GM19239 (cell line): ENCODE data around the gene ZNF260.
"Not testable (repeated sequence)": the region's sequence is repeated elsewhere in the genome, so short reads cannot be mapped to it uniquely, and the experiment has no call there.

Source experiments
- DNase-seq: peaks from one replicate; pipeline ENCODE4 v3.0.0; 2011; ENCODE audit warnings: low spot score; ENCODE audit not compliant: insufficient read length
- FAIRE-seq: peaks from 2 replicates; lab custom pipeline; 2011; peaks lifted over from hg19 to GRCh38; lab: Jason Lieb, UNC

Gene ZNF260

DNA sequence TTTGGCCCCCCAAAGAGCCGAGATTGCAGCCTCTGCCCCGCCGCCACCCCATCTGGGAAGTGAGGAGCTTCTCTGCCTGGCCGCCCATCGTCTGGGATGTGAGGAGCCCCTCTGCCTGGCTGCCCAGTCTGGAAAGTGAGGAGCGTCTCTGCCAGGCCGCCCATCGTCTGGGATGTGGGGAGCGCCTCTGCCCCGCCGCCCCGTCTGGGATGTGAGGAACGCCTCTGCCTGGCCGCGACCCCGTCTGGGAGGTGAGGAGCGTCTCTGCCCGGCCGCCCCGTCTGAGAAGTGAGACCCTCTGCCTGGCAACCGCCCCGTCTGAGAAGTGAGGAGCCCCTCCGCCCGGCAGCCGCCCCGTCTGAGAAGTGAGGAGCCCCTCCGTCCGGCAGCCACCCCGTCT lies 37.2 kb downstream of the ZNF260 start:
- DNase-seq, FAIRE-seq: not testable (repeated sequence)

DNA sequence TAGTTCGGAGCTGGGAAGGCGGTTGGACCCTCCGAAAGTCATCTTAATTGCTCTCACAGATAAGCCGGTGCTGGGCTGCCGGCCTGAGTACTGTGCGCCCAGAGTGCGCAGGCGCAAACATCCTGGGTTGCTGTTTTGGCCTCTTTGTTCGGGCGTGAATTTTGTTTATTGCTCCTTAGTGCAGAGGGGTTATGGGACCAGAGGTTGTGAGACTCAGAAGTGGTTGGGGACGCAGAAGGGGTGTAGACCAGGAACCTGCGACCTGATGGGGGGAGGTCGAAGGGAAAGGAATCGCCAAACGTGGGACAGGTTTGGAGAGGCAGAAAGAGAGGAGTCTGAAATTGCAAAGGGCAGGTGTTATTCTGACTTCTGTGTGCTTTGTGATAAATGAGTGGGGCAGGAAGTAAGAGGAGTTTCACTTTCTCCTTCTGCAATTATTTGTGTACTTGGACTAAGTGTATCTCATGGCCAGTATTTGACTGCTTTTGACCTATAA lies 38.1 kb downstream of the ZNF260 start:
- peak; percentile 69 for DNase-seq
- peak; percentile 81 for FAIRE-seq

DNA sequence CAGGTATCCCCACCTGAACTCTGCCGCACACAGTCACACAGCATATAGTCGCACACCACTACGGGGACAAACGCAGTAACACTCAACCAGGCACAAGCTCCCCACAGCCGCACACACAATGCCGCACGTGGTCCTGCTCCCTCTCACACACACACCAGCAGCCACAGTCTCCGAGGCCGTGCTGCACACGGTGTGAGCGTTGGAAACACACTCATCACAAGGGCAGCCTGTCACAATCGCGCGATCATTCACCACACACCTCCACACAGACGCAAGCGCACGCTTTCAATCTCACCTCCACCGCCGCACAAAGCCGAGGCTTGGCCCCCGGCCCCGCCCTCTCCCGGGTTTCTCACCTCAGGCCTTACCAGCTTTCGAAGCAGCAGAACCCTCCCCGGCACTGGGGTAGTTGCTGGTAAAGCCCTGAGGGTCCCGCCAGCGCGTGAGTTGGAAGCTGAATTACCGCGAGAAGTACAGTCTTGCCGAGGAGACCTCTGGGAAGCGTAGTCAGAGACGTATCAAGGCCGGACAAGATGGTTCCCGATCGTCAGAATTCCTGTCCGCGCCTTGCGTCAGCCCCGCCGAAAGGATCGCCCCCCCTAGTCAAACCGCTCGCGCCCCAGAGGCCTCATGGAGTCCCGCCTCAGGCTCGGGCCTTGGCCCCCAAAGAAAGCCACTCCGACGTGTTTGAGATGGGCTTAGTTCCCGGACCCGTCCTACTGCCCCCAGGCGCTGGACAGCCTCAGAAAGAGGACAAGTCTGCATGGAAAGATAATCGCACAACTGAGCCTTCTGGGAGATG lies 38.8 kb downstream of the ZNF260 start, which contains the start of gene ZNF566:
TSS of gene ZNF566 (minus strand) at position 444 of the 802 bp plus-strand sequence. CDS start 13,004 bp downstream, outside the sequence.
- peak; percentile 81 for FAIRE-seq

GRCh38 chr19:36488846-36489117 lies 39.3 kb downstream of the ZNF260 start:
- DNase-seq (peak; percentile 21), FAIRE-seq (no peak)

More for the DNA sequence above, 38.8 kb downstream of the ZNF260 start, which contains the start of gene ZNF566:
- DNase-seq = peak; percentile 93

- no peak for FAIRE-seq
- no peak for DNase-seq
These were observed 39.8 kb downstream of the ZNF260 start for GRCh38 chr19:36488118-36488845.

DNA sequence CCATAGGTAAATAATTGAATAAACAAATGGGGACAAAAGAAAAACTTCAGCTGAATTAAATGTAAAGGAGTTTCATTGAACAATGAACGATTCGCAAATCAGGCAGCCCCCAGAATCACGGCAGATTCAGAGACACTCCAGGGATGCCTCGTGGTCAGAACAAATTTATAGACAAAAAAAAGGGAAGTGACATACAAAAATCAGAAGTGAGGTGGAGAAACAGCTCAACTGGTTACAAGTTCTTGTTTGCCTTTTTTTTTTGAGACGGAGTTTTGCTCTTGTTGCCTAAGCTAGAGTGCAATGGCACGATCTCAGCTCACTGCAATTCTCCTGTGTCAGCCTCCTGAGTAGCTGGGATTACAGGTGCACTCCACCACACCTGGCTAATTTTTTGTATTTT lies 44.4 kb downstream of the ZNF260 start:
- no peak for FAIRE-seq
- no peak for DNase-seq

- no peak for FAIRE-seq
- no peak for DNase-seq
These were observed 45.2 kb downstream of the ZNF260 start for GRCh38 chr19:36482876-36483275.
